SK-N-SH (cell line): Measurements from ENCODE around the gene LGALS8. TPM values are rescaled to one million over a fixed set of nuclear protein-coding genes. Genes with fewer than 3 reads are reported as not detected.
"Not testable (repeated sequence)": the region's sequence is repeated elsewhere in the genome, so short reads cannot be mapped to it uniquely, and the experiment has no call there.

Source experiments
- CTCF ChIA-PET: fragments of 300-600, 350-600 bp; formaldehyde crosslinking; extraction: SDS; loops from one replicate; lab custom pipeline; 2021; lab: Yijun Ruan, JAX
- POLR2A ChIA-PET: fragments of 350-600 bp; sonication (Branson Sonifier 250); formaldehyde crosslinking; extraction: SDS; loops from one replicate; lab custom pipeline; 2020; ENCODE audit warnings: antibody characterized with exemption, inconsistent platforms; lab: Yijun Ruan, JAX
- DNase-seq: peaks from one replicate; pipeline ENCODE4 v3.0.0; 2012
- H2AFZ ChIP-seq: fragments of 200-600 bp; sonication (generic); 2 replicates; pipeline ENCODE4 v1.8.1; 2016; ENCODE audit warnings: antibody characterized with exemption, mild to moderate bottlenecking, low read depth
- H3F3A ChIP-seq: fragments of 200-600 bp; sonication (generic); replicated peaks from 2 replicates; pipeline ENCODE3; 2016; ENCODE audit warnings: antibody characterized with exemption, mild to moderate bottlenecking; ENCODE audit not compliant: insufficient read depth
- H3K27ac ChIP-seq, 2 experiments: fragments of 200-500 bp in 1 of 2; fragments of 200-600 bp in 1 of 2; sonication (Bioruptor generic) in 1 of 2; sonication (generic), shearing (Covaris generic) in 1 of 2; 2 replicates each; pipeline versions ENCODE4 v1.5.1 to v1.6.1; 2014 to 2016; ENCODE audit warnings: low read depth in 2 of 2, inconsistent platforms in 1 of 2, low read length in 1 of 2, mild to moderate bottlenecking in 1 of 2, mixed read lengths in 1 of 2
- H3K27me3 ChIP-seq: fragments of 200-600 bp; sonication (generic), shearing (Covaris generic); 2 replicates; pipeline ENCODE4 v1.6.1; 2016; ENCODE audit warnings: mixed run types; ENCODE audit not compliant: insufficient read depth
- H3K36me3 ChIP-seq, 2 experiments: fragments of 200-500 bp in 1 of 2; fragments of 200-600 bp in 1 of 2; sonication (Bioruptor generic) in 1 of 2; sonication (generic) in 1 of 2; replicated peaks in 1 of 2; 2 replicates each; pipeline versions ENCODE3 to v1.5.1; 2014 to 2016; ENCODE audit warnings: low read length in 1 of 2, mild to moderate bottlenecking in 1 of 2; ENCODE audit not compliant: insufficient read depth in 2 of 2, control insufficient read depth in 1 of 2
- H3K4me1 ChIP-seq, 2 experiments: fragments of 200-500 bp in 1 of 2; fragments of 200-600 bp in 1 of 2; sonication (Bioruptor generic) in 1 of 2; sonication (generic), shearing (Covaris generic) in 1 of 2; 2 replicates each; pipeline versions ENCODE4 v1.5.1 to v1.6.1; 2014 to 2016; ENCODE audit warnings: low read depth in 1 of 2, low read length in 1 of 2, mixed run types in 1 of 2; ENCODE audit not compliant: insufficient read depth in 2 of 2, control insufficient read depth in 1 of 2
- H3K4me2 ChIP-seq: fragments of 200-600 bp; sonication (generic), shearing (Covaris generic); 2 replicates; pipeline ENCODE4 v1.6.1; 2017; ENCODE audit warnings: mixed run types
- H3K4me3 ChIP-seq, 2 experiments: fragments of 200-500 bp in 1 of 2; fragments of 200-600 bp in 1 of 2; sonication (Bioruptor generic) in 1 of 2; sonication (generic), shearing (Covaris generic) in 1 of 2; 2 replicates each; pipeline versions ENCODE4 v1.5.1 to v1.8.1; 2014 to 2016; ENCODE audit warnings: low read depth in 2 of 2, inconsistent platforms in 1 of 2, low read length in 1 of 2, mild to moderate bottlenecking in 1 of 2, mixed read lengths in 1 of 2, moderate library complexity in 1 of 2
- H3K79me2 ChIP-seq: fragments of 200-600 bp; sonication (generic); 2 replicates; pipeline ENCODE4 v1.8.1; 2017; ENCODE audit warnings: mild to moderate bottlenecking; ENCODE audit not compliant: insufficient read depth
- H3K9ac ChIP-seq: fragments of 200-600 bp; sonication (generic); 2 replicates; pipeline ENCODE4 v1.6.1; 2017; ENCODE audit warnings: mixed run types
- H3K9me2 ChIP-seq: fragments of 200-600 bp; sonication (generic); 2 replicates; pipeline ENCODE4 v1.6.1; 2017; ENCODE audit warnings: mixed run types
- H3K9me3 ChIP-seq: fragments of 200-600 bp; sonication (generic); 2 replicates; pipeline ENCODE4 v1.6.1; 2017; ENCODE audit warnings: mixed run types, mild to moderate bottlenecking, moderate library complexity
- H4K20me1 ChIP-seq: fragments of 200-600 bp; sonication (generic); 2 replicates; pipeline ENCODE4 v1.6.1; 2017; ENCODE audit warnings: mild to moderate bottlenecking, mixed run types; ENCODE audit not compliant: insufficient read depth
- CTCF ChIP-seq: fragments of 200-600 bp; sonication (generic); IDR thresholded peaks from 2 replicates; pipeline ENCODE4 v1.6.1; 2017; ENCODE audit warnings: antibody characterized with exemption, mild to moderate bottlenecking, moderate library complexity
- ELF1 ChIP-seq: IDR thresholded peaks from 2 replicates; pipeline ENCODE4 v1.4.0; 2012
- EZH2phosphoT487 ChIP-seq: fragments of 200-600 bp; sonication (generic); IDR thresholded peaks from 2 replicates; pipeline ENCODE4 v1.6.1; 2017; ENCODE audit warnings: low read depth, mixed run types, mild to moderate bottlenecking, antibody characterized with exemption, moderate library complexity, borderline replicate concordance
- IRF3 ChIP-seq: fragments of 150-350 bp; IDR thresholded peaks from 2 replicates; pipeline ENCODE4 v1.6.1; 2016; ENCODE audit warnings: mild to moderate bottlenecking, low read depth, low read length
- JUND ChIP-seq: IDR thresholded peaks from 2 replicates; pipeline ENCODE4 v1.4.0; 2012
- MEF2A ChIP-seq: IDR thresholded peaks from 2 replicates; pipeline ENCODE4 v1.4.0; 2012; ENCODE audit warnings: low read depth, borderline replicate concordance
- NRF1 ChIP-seq: IDR thresholded peaks from 2 replicates; pipeline ENCODE4 v1.6.1; 2012; ENCODE audit warnings: low read depth, mild to moderate bottlenecking, low read length
- RAD21 ChIP-seq: IDR thresholded peaks from 2 replicates; pipeline ENCODE4 v1.6.1; 2012; ENCODE audit warnings: mild to moderate bottlenecking, low read length
- RFX5 ChIP-seq: IDR thresholded peaks from 2 replicates; pipeline ENCODE4 v1.6.1; 2012; ENCODE audit warnings: mild to moderate bottlenecking, improper control_type of control experiment, low read length
- SIN3A ChIP-seq: IDR thresholded peaks from 2 replicates; pipeline ENCODE4 v1.6.1; 2012; ENCODE audit warnings: low read depth, mild to moderate bottlenecking, low read length, moderate library complexity, borderline replicate concordance
- SMC3 ChIP-seq: IDR thresholded peaks from 2 replicates; pipeline ENCODE4 v1.6.1; 2012; ENCODE audit warnings: low read depth, low read length, improper control_type of control experiment
- TCF12 ChIP-seq: IDR thresholded peaks from 2 replicates; pipeline ENCODE4 v1.4.0; 2012
- YY1 ChIP-seq: IDR thresholded peaks from 2 replicates; pipeline ENCODE4 v1.4.0; 2012; ENCODE audit warnings: low read depth, mild to moderate bottlenecking
- WGBS: methylation state at CpG from one replicate; pipeline ENCODE4 v1.1.6; 2017; ENCODE audit warnings: low lambda C conversion rate; 5-methylcytosine and 5-hydroxymethylcytosine counted together
- polyA plus RNA-seq, 3 experiments: library from polyadenylated mRNA; depleted of rRNA; stranded (reverse); fragments of >200 nt; gene quantifications; 2 replicates each; pipeline ENCODE4 v1.2.3, GENCODE V29; 2012

LGALS8 gene
- polyA plus RNA-seq, 1 of the 3 experiments (the other 2 are of a cell fraction), result 18.9 TPM

- TF ChIP-seq TCF12 (no peak), IRF3 (no peak), ELF1 (no peak), CTCF (no peak), SIN3A (no peak), EZH2phosphoT487 (no peak), RFX5 (no peak), MEF2A (no peak), YY1 (no peak)
Observed at GRCh38 chr1:236486356-236487002, 37.3 kb upstream of the LGALS8 start (continued).

- H3K9me2 ChIP-seq, H3K27me3 ChIP-seq, H3K79me2 ChIP-seq, H3K9ac ChIP-seq, H3K27ac ChIP-seq, DNase-seq, H3K9me3 ChIP-seq, H4K20me1 ChIP-seq, POLR2A ChIA-PET, H3K4me1 ChIP-seq, H3F3A ChIP-seq, H2AFZ ChIP-seq, H3K4me2 ChIP-seq, H3K4me3 ChIP-seq, H3K36me3 ChIP-seq: not testable (repeated sequence)
- 58% methylated on average over 3 of the region's 3 CpGs for WGBS
- CTCF ChIA-PET, result interaction anchor here (0.6 to 3.8 kb wide), 8 partner anchors 9 to 385 kb away, joined by 3 to 34 read pairs (median 4); no protein-coding TSS in a partner anchor
Observed at GRCh38 chr1:236489161-236489560, 34.6 kb upstream of the LGALS8 start.

- no peak overlapping the region for H2AFZ ChIP-seq
- no peaks in the 10 kb centered on the region for H3K4me1 ChIP-seq
- H3K9ac ChIP-seq, result no peak overlapping the region
- TF ChIP-seq NRF1 (0 out of 2 replicates have a peak, but pooled peaks have one; percentile 5), JUND (no peak), SMC3 (peak; percentile 65), CTCF (peak; percentile 73), RAD21 (peak; percentile 81)
- H3K4me2 ChIP-seq, result no peak overlapping the region
- ChIA-PET POLR2A (no interaction called here), CTCF (interaction anchor here (0.7 to 3.8 kb wide), 12 partner anchors 9 to 395 kb away, joined by 3 to 34 read pairs (median 3); no protein-coding TSS in a partner anchor)
- no peaks in the 10 kb centered on the region for H3K79me2 ChIP-seq
- no peaks in the 10 kb centered on the region for H3F3A ChIP-seq
- H3K4me3 ChIP-seq, result no peak overlapping the region
- H3K9me2 ChIP-seq, result no peaks in the 10 kb centered on the region
- no peaks in the 10 kb centered on the region for H3K9me3 ChIP-seq
- no peak overlapping the region for H3K27ac ChIP-seq
- 22% methylated on average over 11 of the region's 11 CpGs for WGBS
- peak; percentile 79 for DNase-seq
- H4K20me1 ChIP-seq, result no peaks in the 10 kb centered on the region
- H3K36me3 ChIP-seq, result no peaks in the 10 kb centered on the region
- no peaks in the 10 kb centered on the region for H3K27me3 ChIP-seq
Observed at GRCh38 chr1:236489710-236490377, 33.9 kb upstream of the LGALS8 start.
